ENCODE results near the gene CST3. TPM values are rescaled to one million over a fixed set of nuclear protein-coding genes. Genes with fewer than 3 reads are reported as not detected.
"Not testable (repeated sequence)": the region's sequence is repeated elsewhere in the genome, so short reads cannot be mapped to it uniquely, and the experiment has no call there.

The CST3 gene
- total RNA-seq, 2 experiments from 2014 or later, result 0.26 to 0.29 TPM

GRCh38 chr20:23669866-23670265, 32.1 kb upstream of the CST3 start:
- intact Hi-C loops (cut with micrococcal nuclease), result no loop called here
- Mint-ChIP-seq H3K4me1 (ENCODE audit: low read depth) (no peaks in the 10 kb centered on the region), H3K27me3 (no peaks in the 10 kb centered on the region), H3K9me3 (peaks cover 2% of the 10 kb centered on the region), H3K36me3 (no peaks in the 10 kb centered on the region), H3K4me3 (no peak overlapping the region), H3K27ac (no peak overlapping the region)
- ChIA-PET POLR2A (no interaction called here), CTCF (no interaction called here)
- DNase-seq, result no peak

DNA sequence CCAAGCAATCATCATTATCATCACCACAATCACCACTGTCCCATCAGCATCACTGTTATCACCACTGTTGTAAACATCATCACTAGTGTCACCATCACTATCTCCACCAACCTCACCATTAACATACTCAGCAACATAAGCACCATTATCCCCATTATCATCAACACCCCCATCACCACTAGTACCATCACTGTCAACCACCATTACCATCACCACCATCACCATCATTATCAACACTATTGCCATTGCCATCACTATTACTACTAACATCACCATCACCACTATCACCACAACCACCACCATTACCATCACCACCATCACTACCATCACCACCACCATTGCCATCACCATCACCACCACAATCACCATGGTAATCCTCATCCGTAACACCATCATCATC, 31.6 kb upstream of the CST3 start:
- Mint-ChIP-seq H3K4me1 (ENCODE audit: low read depth) (no peaks in the 10 kb centered on the region), H3K27ac (no peak overlapping the region), H3K36me3 (no peaks in the 10 kb centered on the region), H3K27me3 (no peaks in the 10 kb centered on the region), H3K9me3 (peaks cover 2% of the 10 kb centered on the region), H3K4me3 (no peak overlapping the region)
- intact Hi-C loops (cut with micrococcal nuclease), result no loop called here
- POLR2A ChIA-PET, result no interaction called here
- DNase-seq, result no peak
- CTCF ChIA-PET, result interaction anchor here (0.8 to 1.4 kb wide), 3 partner anchors 19 to 1063 kb away, joined by 3 to 5 read pairs (median 3); no protein-coding TSS in a partner anchor

GRCh38 chr20:23668477-23668951, 30.8 kb upstream of the CST3 start:
- peaks cover 2% of the 10 kb centered on the region for H3K9me3 Mint-ChIP-seq
- no peak overlapping the region for H3K27ac Mint-ChIP-seq
- H3K4me3 Mint-ChIP-seq, result no peak overlapping the region
- ChIA-PET POLR2A (no interaction called here), CTCF (interaction anchor here (0.8 to 1.4 kb wide), 3 partner anchors 19 to 1064 kb away, joined by 3 to 5 read pairs (median 3); no protein-coding TSS in a partner anchor)
- intact Hi-C loops (cut with micrococcal nuclease), result no loop called here
- DNase-seq, result peak; percentile 52
- no peaks in the 10 kb centered on the region for H3K27me3 Mint-ChIP-seq
- H3K36me3 Mint-ChIP-seq, result no peaks in the 10 kb centered on the region
- H3K4me1 Mint-ChIP-seq (ENCODE audit: low read depth), result no peaks in the 10 kb centered on the region

DNA sequence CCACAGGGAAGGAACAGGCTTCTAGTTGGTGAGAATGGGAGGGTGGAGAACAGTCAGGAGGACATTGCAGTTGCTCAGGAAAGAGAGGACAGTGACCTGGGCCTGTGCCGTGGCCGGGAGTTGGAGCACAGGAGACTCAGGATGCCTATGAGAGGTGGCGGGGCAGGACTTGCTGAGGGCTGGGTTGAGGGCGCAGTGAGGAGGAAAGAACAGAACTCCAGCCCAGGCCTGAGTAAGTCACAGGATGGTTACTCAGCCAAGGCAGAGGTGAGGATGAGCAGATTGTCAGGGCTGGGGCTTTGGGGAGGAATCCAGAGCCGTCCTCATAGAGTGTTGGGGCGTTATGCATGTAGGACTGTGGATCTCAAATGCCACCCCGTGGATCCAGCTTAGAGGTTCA, 29.9 kb upstream of the CST3 start:
- POLR2A ChIA-PET, result no interaction called here
- Mint-ChIP-seq H3K4me3 (no peak overlapping the region), H3K4me1 (ENCODE audit: low read depth) (no peaks in the 10 kb centered on the region), H3K27ac (no peak overlapping the region), H3K9me3 (no peaks in the 10 kb centered on the region), H3K36me3 (no peaks in the 10 kb centered on the region), H3K27me3 (no peaks in the 10 kb centered on the region)
- CTCF ChIA-PET, result interaction anchor here (1.4 kb wide), 1 partner anchor 18 kb away, joined by 5 read pairs; no protein-coding TSS in a partner anchor
- DNase-seq, result no peak
- intact Hi-C loops (cut with micrococcal nuclease), result no loop called here

GRCh38 chr20:23666698-23667097, 28.9 kb upstream of the CST3 start:
- H3K4me3 Mint-ChIP-seq, result no peak overlapping the region
- no peak for DNase-seq
- intact Hi-C loops (cut with micrococcal nuclease), result no loop called here
- ChIA-PET POLR2A (no interaction called here), CTCF (no interaction called here)
- H3K27ac Mint-ChIP-seq, result no peak overlapping the region
- no peaks in the 10 kb centered on the region for H3K9me3 Mint-ChIP-seq
- no peaks in the 10 kb centered on the region for H3K27me3 Mint-ChIP-seq
- no peaks in the 10 kb centered on the region for H3K36me3 Mint-ChIP-seq
- no peaks in the 10 kb centered on the region for H3K4me1 Mint-ChIP-seq (ENCODE audit: low read depth)

DNA sequence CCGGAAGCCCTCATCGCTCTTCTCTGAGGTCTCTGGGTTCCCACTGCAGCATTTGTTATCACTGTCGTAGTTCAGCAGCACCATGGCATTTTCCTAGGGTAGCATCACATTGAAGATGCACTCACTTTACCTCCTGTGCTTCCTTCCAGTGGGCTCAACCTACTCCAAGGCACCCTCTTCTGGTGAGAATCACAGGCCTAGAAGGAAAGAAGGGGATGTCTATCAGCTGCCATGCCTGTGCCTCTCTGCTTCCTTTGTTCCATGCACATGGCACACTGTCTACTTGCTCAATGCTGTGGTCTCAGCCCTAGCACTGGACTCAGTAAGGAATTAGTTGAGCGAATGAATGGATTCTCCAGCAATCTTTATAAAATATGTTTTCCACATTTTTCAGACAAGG, 28.4 kb upstream of the CST3 start:
- no peaks in the 10 kb centered on the region for H3K9me3 Mint-ChIP-seq
- H3K27ac Mint-ChIP-seq, result no peak overlapping the region
- H3K4me3 Mint-ChIP-seq, result no peak overlapping the region
- no peaks in the 10 kb centered on the region for H3K27me3 Mint-ChIP-seq
- no peak for DNase-seq
- POLR2A ChIA-PET, result no interaction called here
- intact Hi-C loops (cut with micrococcal nuclease), result no loop called here
- H3K4me1 Mint-ChIP-seq (ENCODE audit: low read depth), result no peaks in the 10 kb centered on the region
- CTCF ChIA-PET, result no interaction called here
- no peaks in the 10 kb centered on the region for H3K36me3 Mint-ChIP-seq

- no peaks in the 10 kb centered on the region for H3K9me3 Mint-ChIP-seq
- no peak overlapping the region for H3K4me3 Mint-ChIP-seq
- CTCF ChIA-PET, result no interaction called here
- no peaks in the 10 kb centered on the region for H3K4me1 Mint-ChIP-seq (ENCODE audit: low read depth)
- no peak overlapping the region for H3K27ac Mint-ChIP-seq
- POLR2A ChIA-PET, result no interaction called here
- no peak for DNase-seq
- no peaks in the 10 kb centered on the region for H3K27me3 Mint-ChIP-seq
- intact Hi-C loops (cut with micrococcal nuclease), result no loop called here
- H3K36me3 Mint-ChIP-seq, result no peaks in the 10 kb centered on the region
These were observed 27.2 kb upstream of the CST3 start for GRCh38 chr20:23664954-23665353.

GRCh38 chr20:23664046-23664445, 26.3 kb upstream of the CST3 start:
- H3K9me3 Mint-ChIP-seq; H3K4me1 Mint-ChIP-seq (ENCODE audit: low read depth); intact Hi-C loops (cut with micrococcal nuclease); POLR2A ChIA-PET; H3K27me3 Mint-ChIP-seq; H3K4me3 Mint-ChIP-seq; CTCF ChIA-PET; DNase-seq; H3K27ac Mint-ChIP-seq; H3K36me3 Mint-ChIP-seq: not testable (repeated sequence)

DNA sequence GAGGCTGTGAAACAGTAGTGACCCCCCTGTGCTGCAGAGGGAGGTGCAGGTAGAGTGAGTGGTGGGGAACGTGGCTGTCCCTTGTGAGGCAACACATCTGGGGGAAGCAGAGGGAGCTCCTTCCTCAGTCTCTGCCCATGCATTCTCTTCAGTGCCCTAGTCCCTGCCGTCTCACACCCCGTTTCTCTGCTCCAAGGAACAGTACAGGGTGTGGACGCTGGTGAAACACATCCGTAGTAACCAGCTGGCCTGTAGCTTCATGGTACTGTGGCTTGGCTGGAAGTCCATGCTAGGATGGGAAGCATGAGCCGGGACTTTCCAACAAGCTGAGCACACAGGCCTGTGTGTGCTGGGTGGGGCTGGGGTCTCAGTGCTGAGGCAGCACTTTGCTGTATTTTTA, 25.4 kb upstream of the CST3 start:
- ChIA-PET CTCF (no interaction called here), POLR2A (no interaction called here)
- intact Hi-C loops (cut with micrococcal nuclease), result no loop called here
- no peaks in the 10 kb centered on the region for H3K4me1 Mint-ChIP-seq (ENCODE audit: low read depth)
- H3K27me3 Mint-ChIP-seq, result no peaks in the 10 kb centered on the region
- H3K27ac Mint-ChIP-seq, result no peak overlapping the region
- DNase-seq, result no peak
- no peaks in the 10 kb centered on the region for H3K9me3 Mint-ChIP-seq
- no peak overlapping the region for H3K4me3 Mint-ChIP-seq
- H3K36me3 Mint-ChIP-seq, result no peaks in the 10 kb centered on the region

GRCh38 chr20:23662276-23662870, 24.6 kb upstream of the CST3 start:
- Mint-ChIP-seq H3K9me3 (no peaks in the 10 kb centered on the region), H3K4me3 (no peak overlapping the region), H3K36me3 (no peaks in the 10 kb centered on the region), H3K27ac (no peak overlapping the region), H3K27me3 (no peaks in the 10 kb centered on the region), H3K4me1 (ENCODE audit: low read depth) (no peaks in the 10 kb centered on the region)
- intact Hi-C loops (cut with micrococcal nuclease), result no loop called here
- DNase-seq, result no peak
- ChIA-PET POLR2A (no interaction called here), CTCF (no interaction called here)

DNA sequence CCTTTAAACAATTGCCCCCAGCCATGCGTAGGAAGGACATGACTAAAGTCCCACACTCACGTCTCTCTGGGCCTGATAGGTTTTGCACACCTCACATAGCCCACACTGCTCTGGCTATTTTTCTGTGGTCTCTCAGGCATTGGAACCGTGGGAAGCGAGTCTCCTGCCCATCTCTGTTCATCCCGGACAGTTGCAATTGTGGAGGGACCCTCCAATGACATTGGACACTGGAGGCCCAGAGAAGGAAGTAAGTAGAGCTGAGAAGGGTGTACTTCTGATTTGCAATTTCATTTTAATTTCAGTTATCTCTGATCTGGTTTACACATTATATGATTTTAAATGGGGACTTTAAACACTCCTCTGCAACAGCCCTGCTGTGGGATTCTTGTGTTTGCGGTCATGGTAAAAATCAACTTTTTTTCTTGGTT, 23.3 kb upstream of the CST3 start:
- H3K9me3 Mint-ChIP-seq, result no peaks in the 10 kb centered on the region
- no peaks in the 10 kb centered on the region for H3K36me3 Mint-ChIP-seq
- ChIA-PET CTCF (interaction anchor here (1.6 kb wide), 1 partner anchor 54 kb away, joined by 4 read pairs; no protein-coding TSS in a partner anchor), POLR2A (no interaction called here)
- intact Hi-C loops (cut with micrococcal nuclease), result no loop called here
- no peak for DNase-seq
- no peak overlapping the region for H3K27ac Mint-ChIP-seq
- H3K4me3 Mint-ChIP-seq, result no peak overlapping the region
- peaks cover 4% of the 10 kb centered on the region for H3K27me3 Mint-ChIP-seq
- H3K4me1 Mint-ChIP-seq (ENCODE audit: low read depth), result no peaks in the 10 kb centered on the region

DNA sequence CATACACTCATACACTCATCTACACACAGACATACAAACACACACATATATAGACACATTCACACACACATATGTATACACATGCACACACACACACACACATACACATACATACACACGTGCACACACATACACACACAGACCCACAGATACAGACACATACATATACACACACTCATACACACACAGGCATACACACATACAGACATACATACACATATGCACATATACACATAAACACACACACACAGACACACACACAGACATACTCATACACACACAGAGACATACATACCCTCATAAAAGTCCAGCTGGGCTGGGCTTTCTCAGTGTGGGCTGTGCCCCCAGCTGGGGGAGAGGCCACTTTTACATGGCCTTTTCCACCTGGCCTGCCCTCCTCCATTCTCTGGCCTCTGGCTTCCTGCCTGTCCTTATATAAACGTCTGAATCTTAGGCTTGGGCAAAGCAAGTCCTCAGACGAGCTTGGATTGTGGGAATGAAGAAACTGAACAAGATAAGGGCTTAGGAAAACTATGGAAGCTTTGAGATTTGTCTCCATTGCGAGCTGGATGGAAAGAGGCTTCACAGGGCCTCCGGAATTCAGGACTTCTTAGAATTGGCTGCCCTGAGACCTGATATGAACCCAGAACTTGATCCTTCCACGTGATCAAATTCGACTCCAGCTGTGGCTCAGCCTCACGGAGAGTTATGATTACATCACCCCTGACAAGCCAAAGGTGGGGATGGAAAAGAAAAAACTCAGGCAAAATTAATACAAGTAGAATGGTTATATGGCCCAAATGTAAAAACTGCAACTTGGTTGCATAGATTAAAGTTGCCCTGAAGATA, 22.5 kb upstream of the CST3 start:
- H3K4me3 Mint-ChIP-seq, result no peak overlapping the region
- no peaks in the 10 kb centered on the region for H3K36me3 Mint-ChIP-seq
- H3K9me3 Mint-ChIP-seq, result no peaks in the 10 kb centered on the region
- H3K27ac Mint-ChIP-seq, result no peak overlapping the region
- CTCF ChIA-PET, result interaction anchor here (1.6 kb wide), 1 partner anchor 54 kb away, joined by 4 read pairs; no protein-coding TSS in a partner anchor
- no peak for DNase-seq
- POLR2A ChIA-PET, result no interaction called here
- intact Hi-C loops (cut with micrococcal nuclease), result no loop called here
- H3K4me1 Mint-ChIP-seq (ENCODE audit: low read depth), result no peaks in the 10 kb centered on the region
- peaks cover 7% of the 10 kb centered on the region for H3K27me3 Mint-ChIP-seq

DNA sequence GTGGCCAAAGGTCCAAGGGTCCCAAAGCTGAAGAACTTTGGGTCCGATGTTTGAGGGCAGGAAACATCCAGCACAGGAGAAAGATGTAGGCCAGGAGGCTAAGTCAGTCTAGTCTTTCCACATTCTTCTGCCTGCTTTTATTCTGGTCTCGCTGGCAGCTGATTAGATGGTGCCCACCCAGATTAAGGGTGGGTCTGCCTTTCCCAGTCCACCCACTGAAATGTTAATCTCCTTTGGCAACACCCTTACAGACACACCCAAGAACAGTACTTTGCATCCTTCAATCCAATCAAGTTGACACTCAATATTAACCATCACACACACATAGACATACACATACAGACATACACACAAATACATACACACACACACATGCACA, 21.8 kb upstream of the CST3 start:
- H3K27ac Mint-ChIP-seq; H3K9me3 Mint-ChIP-seq; H3K36me3 Mint-ChIP-seq; H3K4me3 Mint-ChIP-seq; DNase-seq; CTCF ChIA-PET; intact Hi-C loops (cut with micrococcal nuclease); POLR2A ChIA-PET; H3K4me1 Mint-ChIP-seq (ENCODE audit: low read depth): not testable (repeated sequence)
- H3K27me3 Mint-ChIP-seq, result peaks cover 10% of the 10 kb centered on the region

All from activated CD4-positive, alpha-beta memory T cell treated with anti-CD3 and anti-CD28 coated beads for 36 hours (primary cell).